ENCODE results near the gene LGI1. TPM values are rescaled to one million over a fixed set of nuclear protein-coding genes. Genes with fewer than 3 reads are reported as not detected.

Gene LGI1
- total and polyA plus RNA-seq, 2 of the 8 experiments (the other 6 are each of a cell fraction or from before 2014, with no cell fraction given), result 0.15 TPM; not detected in 1

DNA sequence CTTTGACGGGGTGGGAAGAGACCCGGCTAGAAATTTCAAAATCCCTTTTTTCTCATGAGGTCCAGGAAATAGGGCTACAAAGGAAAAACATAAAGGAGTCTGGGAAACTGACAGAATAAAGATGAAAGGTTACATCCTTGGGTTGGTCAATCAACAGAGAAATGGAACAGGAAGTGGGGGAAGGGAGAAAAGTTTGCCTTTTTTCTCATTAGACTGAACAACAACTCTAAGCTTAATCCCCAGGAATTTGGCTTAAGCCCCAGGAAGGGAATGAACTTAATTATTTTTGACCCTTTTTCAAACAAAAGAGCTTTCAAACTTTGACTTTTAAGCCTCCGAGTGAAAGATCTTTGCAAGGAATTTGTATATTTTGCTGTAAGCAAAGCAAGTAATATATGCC, 32.7 kb downstream of the LGI1 start (continued):
- TF ChIP-seq, protein P1, sequence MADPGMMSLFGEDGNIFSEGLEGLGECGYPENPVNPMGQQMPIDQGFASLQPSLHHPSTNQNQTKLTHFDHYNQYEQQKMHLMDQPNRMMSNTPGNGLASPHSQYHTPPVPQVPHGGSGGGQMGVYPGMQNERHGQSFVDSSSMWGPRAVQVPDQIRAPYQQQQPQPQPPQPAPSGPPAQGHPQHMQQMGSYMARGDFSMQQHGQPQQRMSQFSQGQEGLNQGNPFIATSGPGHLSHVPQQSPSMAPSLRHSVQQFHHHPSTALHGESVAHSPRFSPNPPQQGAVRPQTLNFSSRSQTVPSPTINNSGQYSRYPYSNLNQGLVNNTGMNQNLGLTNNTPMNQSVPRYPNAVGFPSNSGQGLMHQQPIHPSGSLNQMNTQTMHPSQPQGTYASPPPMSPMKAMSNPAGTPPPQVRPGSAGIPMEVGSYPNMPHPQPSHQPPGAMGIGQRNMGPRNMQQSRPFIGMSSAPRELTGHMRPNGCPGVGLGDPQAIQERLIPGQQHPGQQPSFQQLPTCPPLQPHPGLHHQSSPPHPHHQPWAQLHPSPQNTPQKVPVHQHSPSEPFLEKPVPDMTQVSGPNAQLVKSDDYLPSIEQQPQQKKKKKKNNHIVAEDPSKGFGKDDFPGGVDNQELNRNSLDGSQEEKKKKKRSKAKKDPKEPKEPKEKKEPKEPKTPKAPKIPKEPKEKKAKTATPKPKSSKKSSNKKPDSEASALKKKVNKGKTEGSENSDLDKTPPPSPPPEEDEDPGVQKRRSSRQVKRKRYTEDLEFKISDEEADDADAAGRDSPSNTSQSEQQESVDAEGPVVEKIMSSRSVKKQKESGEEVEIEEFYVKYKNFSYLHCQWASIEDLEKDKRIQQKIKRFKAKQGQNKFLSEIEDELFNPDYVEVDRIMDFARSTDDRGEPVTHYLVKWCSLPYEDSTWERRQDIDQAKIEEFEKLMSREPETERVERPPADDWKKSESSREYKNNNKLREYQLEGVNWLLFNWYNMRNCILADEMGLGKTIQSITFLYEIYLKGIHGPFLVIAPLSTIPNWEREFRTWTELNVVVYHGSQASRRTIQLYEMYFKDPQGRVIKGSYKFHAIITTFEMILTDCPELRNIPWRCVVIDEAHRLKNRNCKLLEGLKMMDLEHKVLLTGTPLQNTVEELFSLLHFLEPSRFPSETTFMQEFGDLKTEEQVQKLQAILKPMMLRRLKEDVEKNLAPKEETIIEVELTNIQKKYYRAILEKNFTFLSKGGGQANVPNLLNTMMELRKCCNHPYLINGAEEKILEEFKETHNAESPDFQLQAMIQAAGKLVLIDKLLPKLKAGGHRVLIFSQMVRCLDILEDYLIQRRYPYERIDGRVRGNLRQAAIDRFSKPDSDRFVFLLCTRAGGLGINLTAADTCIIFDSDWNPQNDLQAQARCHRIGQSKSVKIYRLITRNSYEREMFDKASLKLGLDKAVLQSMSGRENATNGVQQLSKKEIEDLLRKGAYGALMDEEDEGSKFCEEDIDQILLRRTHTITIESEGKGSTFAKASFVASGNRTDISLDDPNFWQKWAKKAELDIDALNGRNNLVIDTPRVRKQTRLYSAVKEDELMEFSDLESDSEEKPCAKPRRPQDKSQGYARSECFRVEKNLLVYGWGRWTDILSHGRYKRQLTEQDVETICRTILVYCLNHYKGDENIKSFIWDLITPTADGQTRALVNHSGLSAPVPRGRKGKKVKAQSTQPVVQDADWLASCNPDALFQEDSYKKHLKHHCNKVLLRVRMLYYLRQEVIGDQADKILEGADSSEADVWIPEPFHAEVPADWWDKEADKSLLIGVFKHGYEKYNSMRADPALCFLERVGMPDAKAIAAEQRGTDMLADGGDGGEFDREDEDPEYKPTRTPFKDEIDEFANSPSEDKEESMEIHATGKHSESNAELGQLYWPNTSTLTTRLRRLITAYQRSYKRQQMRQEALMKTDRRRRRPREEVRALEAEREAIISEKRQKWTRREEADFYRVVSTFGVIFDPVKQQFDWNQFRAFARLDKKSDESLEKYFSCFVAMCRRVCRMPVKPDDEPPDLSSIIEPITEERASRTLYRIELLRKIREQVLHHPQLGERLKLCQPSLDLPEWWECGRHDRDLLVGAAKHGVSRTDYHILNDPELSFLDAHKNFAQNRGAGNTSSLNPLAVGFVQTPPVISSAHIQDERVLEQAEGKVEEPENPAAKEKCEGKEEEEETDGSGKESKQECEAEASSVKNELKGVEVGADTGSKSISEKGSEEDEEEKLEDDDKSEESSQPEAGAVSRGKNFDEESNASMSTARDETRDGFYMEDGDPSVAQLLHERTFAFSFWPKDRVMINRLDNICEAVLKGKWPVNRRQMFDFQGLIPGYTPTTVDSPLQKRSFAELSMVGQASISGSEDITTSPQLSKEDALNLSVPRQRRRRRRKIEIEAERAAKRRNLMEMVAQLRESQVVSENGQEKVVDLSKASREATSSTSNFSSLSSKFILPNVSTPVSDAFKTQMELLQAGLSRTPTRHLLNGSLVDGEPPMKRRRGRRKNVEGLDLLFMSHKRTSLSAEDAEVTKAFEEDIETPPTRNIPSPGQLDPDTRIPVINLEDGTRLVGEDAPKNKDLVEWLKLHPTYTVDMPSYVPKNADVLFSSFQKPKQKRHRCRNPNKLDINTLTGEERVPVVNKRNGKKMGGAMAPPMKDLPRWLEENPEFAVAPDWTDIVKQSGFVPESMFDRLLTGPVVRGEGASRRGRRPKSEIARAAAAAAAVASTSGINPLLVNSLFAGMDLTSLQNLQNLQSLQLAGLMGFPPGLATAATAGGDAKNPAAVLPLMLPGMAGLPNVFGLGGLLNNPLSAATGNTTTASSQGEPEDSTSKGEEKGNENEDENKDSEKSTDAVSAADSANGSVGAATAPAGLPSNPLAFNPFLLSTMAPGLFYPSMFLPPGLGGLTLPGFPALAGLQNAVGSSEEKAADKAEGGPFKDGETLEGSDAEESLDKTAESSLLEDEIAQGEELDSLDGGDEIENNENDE (IDR thresholded peaks at IDR 0.05; ENCODE audit: insufficient replicate concordance, low read length), result peak; percentile 83
- TF ChIP-seq SAP30 (IDR thresholded peaks at IDR 0.05; ENCODE audit: insufficient read depth, insufficient replicate concordance, low read length), result no peak
- peak; percentile 69; the same call in 1 of the 2 replicates for TF ChIP-seq SP1 (IDR thresholded peaks at IDR 0.05; ENCODE audit: low read depth, low read length)
